Measurements from ENCODE around the gene STARD8. TPM values are rescaled to one million over a fixed set of nuclear protein-coding genes. Genes with fewer than 3 reads are reported as not detected.
"Not testable (repeated sequence)": the region's sequence is repeated elsewhere in the genome, so short reads cannot be mapped to it uniquely, and the experiment has no call there.

STARD8 gene
- total and polyA plus RNA-seq, 5 donors: 6.0 to 12.2 (median 10.2) TPM

GRCh38 chrX:68676335-68676734 lies 28.9 kb downstream of the STARD8 start:
- Histone ChIP-seq H3K27me3 (ENCODE audit: control insufficient read depth, insufficient read depth) (no peaks in the 10 kb centered on the region), H3K4me1 (ENCODE audit: control insufficient read depth, insufficient read depth, low read length) (peaks cover 2% of the 10 kb centered on the region), H3K27ac (ENCODE audit: low read length) (no peak overlapping the region), H3K9me3 (ENCODE audit: control insufficient read depth, low read length) (no peaks in the 10 kb centered on the region), H3K4me3 (ENCODE audit: low read length) (no peak overlapping the region)
- ATAC-seq (no peak), DNase-seq (no peak)
- WGBS: 60% methylated on average over 3 of the region's 3 CpGs
- intact Hi-C loops (cut with DNase I): no loop called here

DNA sequence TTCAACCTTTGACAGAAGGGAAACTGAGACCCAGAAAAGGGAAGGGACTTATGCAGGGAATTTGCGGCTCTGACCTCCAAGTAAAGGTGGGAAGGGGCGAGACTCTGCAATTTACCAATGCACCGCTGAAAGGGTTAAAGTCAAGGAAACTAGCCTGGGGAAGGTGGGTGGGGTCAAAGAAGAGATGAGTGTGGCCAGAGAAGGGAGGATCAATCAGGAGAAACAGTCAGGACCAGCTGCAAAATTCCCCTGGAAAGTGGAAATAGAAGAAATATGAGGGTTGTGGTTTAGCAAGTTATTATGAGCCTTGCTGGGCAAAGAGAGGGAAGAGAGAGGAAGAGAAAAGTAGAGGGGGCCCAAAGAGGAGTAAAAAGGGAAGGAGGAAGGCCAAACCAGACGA lies 30.5 kb downstream of the STARD8 start:
- ATAC-seq (no peak), DNase-seq (no peak)
- 74% methylated on average over 4 of the region's 4 CpGs for WGBS
- Histone ChIP-seq H3K4me1 (ENCODE audit: control insufficient read depth, insufficient read depth, low read length) (peaks cover 3% of the 10 kb centered on the region), H3K9me3 (ENCODE audit: control insufficient read depth, low read length) (no peaks in the 10 kb centered on the region), H3K4me3 (ENCODE audit: low read length) (no peak overlapping the region), H3K27me3 (ENCODE audit: control insufficient read depth, insufficient read depth) (no peaks in the 10 kb centered on the region), H3K27ac (ENCODE audit: low read length) (no peak overlapping the region)
- intact Hi-C loops (cut with DNase I): no loop called here

DNA sequence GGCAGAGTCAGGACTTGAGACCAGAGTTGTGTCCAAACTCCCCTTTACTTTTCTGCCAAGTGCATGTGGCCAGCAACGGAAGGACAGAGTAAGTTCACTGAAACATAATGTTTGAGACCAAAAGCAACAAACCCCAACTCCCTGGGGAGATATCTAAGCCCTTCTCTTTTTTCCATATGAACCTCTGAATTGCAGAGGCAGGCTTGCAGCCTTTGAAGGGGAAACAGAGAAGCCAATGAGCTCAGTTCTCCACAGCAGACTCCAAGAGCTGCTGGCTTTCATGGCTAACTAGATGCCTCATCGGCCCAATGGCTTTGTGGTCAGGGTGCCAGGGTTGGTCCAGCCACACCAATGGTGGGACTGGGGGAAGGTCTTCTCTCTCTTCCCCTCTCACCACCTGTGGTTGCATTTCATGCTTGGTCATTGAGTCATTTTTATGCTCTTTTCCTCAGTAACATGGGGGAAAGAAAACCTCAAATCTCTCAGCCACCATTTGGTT lies 34.0 kb downstream of the STARD8 start:
- Histone ChIP-seq H3K4me1 (ENCODE audit: control insufficient read depth, insufficient read depth, low read length) (peaks cover 7% of the 10 kb centered on the region), H3K27ac (ENCODE audit: low read length) (no peak overlapping the region), H3K4me3 (ENCODE audit: low read length) (no peak overlapping the region), H3K9me3 (ENCODE audit: control insufficient read depth, low read length) (no peaks in the 10 kb centered on the region), H3K27me3 (ENCODE audit: control insufficient read depth, insufficient read depth) (no peaks in the 10 kb centered on the region)
- DNase-seq (no peak), ATAC-seq (peak; percentile 60 to 66)
- 33% methylated on average over 2 of the region's 2 CpGs for WGBS
- intact Hi-C loops (cut with DNase I): no loop called here

- 84% methylated on average over 3 of the region's 3 CpGs for WGBS
- no peaks in the 10 kb centered on the region for H3K9me3 ChIP-seq (ENCODE audit: control insufficient read depth, low read length)
- no peaks in the 10 kb centered on the region for H3K27me3 ChIP-seq (ENCODE audit: control insufficient read depth, insufficient read depth)
- DNase-seq: no peak
- peaks cover 7% of the 10 kb centered on the region for H3K4me1 ChIP-seq (ENCODE audit: control insufficient read depth, insufficient read depth, low read length)
- no peak overlapping the region for H3K4me3 ChIP-seq (ENCODE audit: low read length)
- intact Hi-C loops (cut with DNase I): no loop called here
- no peak for ATAC-seq
- no peak overlapping the region for H3K27ac ChIP-seq (ENCODE audit: low read length)
Observed at GRCh38 chrX:68682790-68683189, 35.3 kb downstream of the STARD8 start.

GRCh38 chrX:68683580-68683979 lies 36.1 kb downstream of the STARD8 start:
- no peak for ATAC-seq
- intact Hi-C loops (cut with DNase I): no loop called here

GRCh38 chrX:68684291-68684918 lies 36.9 kb downstream of the STARD8 start:
- peak; percentile 81 to 90 (median 88) for DNase-seq
- peak; percentile 83 to 87 for ATAC-seq
- intact Hi-C loops (cut with DNase I): no loop called here
- Histone ChIP-seq H3K27ac (ENCODE audit: low read length) (peak overlapping the region; percentile 74), H3K9me3 (ENCODE audit: control insufficient read depth, low read length) (no peaks in the 10 kb centered on the region), H3K4me1 (ENCODE audit: control insufficient read depth, insufficient read depth, low read length) (peaks cover 7% of the 10 kb centered on the region), H3K4me3 (ENCODE audit: low read length) (no peak overlapping the region), H3K27me3 (ENCODE audit: control insufficient read depth, insufficient read depth) (no peaks in the 10 kb centered on the region)
- 29% methylated on average over 15 of the region's 15 CpGs for WGBS

More at GRCh38 chrX:68683580-68683979, 36.1 kb downstream of the STARD8 start:
- DNase-seq: no peak
- no peaks in the 10 kb centered on the region for H3K9me3 ChIP-seq (ENCODE audit: control insufficient read depth, low read length)
- no peak overlapping the region for H3K27ac ChIP-seq (ENCODE audit: low read length)
- H3K4me1 ChIP-seq (ENCODE audit: control insufficient read depth, insufficient read depth, low read length): peaks cover 7% of the 10 kb centered on the region
- no peaks in the 10 kb centered on the region for H3K27me3 ChIP-seq (ENCODE audit: control insufficient read depth, insufficient read depth)
- no peak overlapping the region for H3K4me3 ChIP-seq (ENCODE audit: low read length)
- WGBS: 85% methylated on average over 2 of the region's 2 CpGs

GRCh38 chrX:68684919-68685304 lies 37.4 kb downstream of the STARD8 start:
- peaks cover 7% of the 10 kb centered on the region for H3K4me1 ChIP-seq (ENCODE audit: control insufficient read depth, insufficient read depth, low read length)
- WGBS: 78% methylated on average over 2 of the region's 2 CpGs
- intact Hi-C loops (cut with DNase I): no loop called here
- H3K27me3 ChIP-seq (ENCODE audit: control insufficient read depth, insufficient read depth): no peaks in the 10 kb centered on the region
- H3K27ac ChIP-seq (ENCODE audit: low read length): no peak overlapping the region
- H3K4me3 ChIP-seq (ENCODE audit: low read length): no peak overlapping the region
- H3K9me3 ChIP-seq (ENCODE audit: control insufficient read depth, low read length): no peaks in the 10 kb centered on the region
- DNase-seq: no peak
- ATAC-seq: no peak

DNA sequence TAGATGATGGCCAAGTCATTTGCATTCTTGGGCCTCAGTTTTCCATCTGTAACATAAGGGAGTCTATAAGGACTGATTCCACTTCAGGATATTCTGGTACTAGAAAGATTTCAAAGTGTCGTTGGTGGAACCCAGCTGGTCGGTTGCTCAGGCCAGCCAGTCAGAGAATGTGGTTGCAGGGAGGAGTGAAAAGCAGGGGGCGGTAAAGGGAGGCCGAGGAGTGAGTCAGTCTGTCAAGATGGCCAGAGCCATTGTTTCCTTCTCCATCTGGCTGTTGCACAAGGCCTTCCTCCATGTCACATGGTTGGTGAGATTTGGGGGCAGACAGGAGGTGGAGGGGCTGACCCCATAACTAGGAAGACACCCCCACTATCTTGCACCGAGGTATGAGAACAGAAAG lies 38.2 kb downstream of the STARD8 start:
- DNase-seq (peak in 2 of 3 donors; percentile 62 to 64), ATAC-seq (peak; percentile 23 to 60)
- Histone ChIP-seq H3K4me3 (ENCODE audit: low read length) (no peak overlapping the region), H3K4me1 (ENCODE audit: control insufficient read depth, insufficient read depth, low read length) (peaks cover 7% of the 10 kb centered on the region), H3K9me3 (ENCODE audit: control insufficient read depth, low read length) (no peaks in the 10 kb centered on the region), H3K27me3 (ENCODE audit: control insufficient read depth, insufficient read depth) (no peaks in the 10 kb centered on the region), H3K27ac (ENCODE audit: low read length) (peak overlapping the region; percentile 9)
- 26% methylated on average over 5 of the region's 5 CpGs for WGBS
- intact Hi-C loops (cut with DNase I): no loop called here

GRCh38 chrX:68686097-68686977 lies 38.9 kb downstream of the STARD8 start:
- peak overlapping the region; percentile 9 for H3K27ac ChIP-seq (ENCODE audit: low read length)
- peak overlapping the region; percentile 20 for H3K4me3 ChIP-seq (ENCODE audit: low read length)
- peaks cover 7% of the 10 kb centered on the region for H3K4me1 ChIP-seq (ENCODE audit: control insufficient read depth, insufficient read depth, low read length)
- no peaks in the 10 kb centered on the region for H3K9me3 ChIP-seq (ENCODE audit: control insufficient read depth, low read length)
- 4% methylated on average over 53 of the region's 56 CpGs for WGBS
- intact Hi-C loops (cut with DNase I): no loop called here
- ATAC-seq: peak; percentile 74 to 75
- DNase-seq: peak; percentile 71 to 86 (median 85)
- H3K27me3 ChIP-seq (ENCODE audit: control insufficient read depth, insufficient read depth): no peaks in the 10 kb centered on the region

DNA sequence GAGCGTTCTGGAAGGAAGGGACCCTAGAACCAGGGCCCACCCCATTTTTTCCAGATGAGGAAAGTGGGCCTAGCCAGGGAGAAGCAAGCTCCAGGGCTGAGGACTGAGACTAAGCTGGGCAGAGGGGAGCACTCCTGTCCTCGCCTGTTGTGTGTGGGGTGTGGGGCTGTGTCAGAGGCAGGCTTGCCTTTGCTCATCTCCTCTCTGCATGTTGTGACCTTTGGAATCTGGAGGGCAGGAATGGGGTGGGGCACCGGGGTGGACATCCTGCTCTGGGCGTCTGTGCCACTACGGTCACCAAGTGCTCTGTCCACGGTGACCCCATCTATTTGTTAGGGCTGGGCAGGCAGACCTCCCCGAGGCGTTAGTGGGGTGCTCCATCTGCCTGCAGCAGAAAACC lies 41.5 kb downstream of the STARD8 start:
- H3K27me3 ChIP-seq (ENCODE audit: control insufficient read depth, insufficient read depth); H3K27ac ChIP-seq (ENCODE audit: low read length); H3K4me1 ChIP-seq (ENCODE audit: control insufficient read depth, insufficient read depth, low read length); intact Hi-C loops (cut with DNase I); H3K4me3 ChIP-seq (ENCODE audit: low read length); H3K9me3 ChIP-seq (ENCODE audit: control insufficient read depth, low read length); ATAC-seq; DNase-seq: not testable (repeated sequence)
- 53% methylated on average over 1 of the region's 8 CpGs for WGBS

GRCh38 chrX:68690936-68691501 lies 43.6 kb downstream of the STARD8 start:
- ATAC-seq (no peak), DNase-seq (no peak)
- Histone ChIP-seq H3K9me3 (ENCODE audit: control insufficient read depth, low read length) (no peaks in the 10 kb centered on the region), H3K4me1 (ENCODE audit: control insufficient read depth, insufficient read depth, low read length) (peaks cover under 1% of the 10 kb centered on the region), H3K27ac (ENCODE audit: low read length) (no peak overlapping the region), H3K4me3 (ENCODE audit: low read length) (no peak overlapping the region), H3K27me3 (ENCODE audit: control insufficient read depth, insufficient read depth) (no peaks in the 10 kb centered on the region)
- intact Hi-C loops (cut with DNase I): no loop called here
- WGBS: 92% methylated on average over 4 of the region's 4 CpGs

Measured in right cardiac atrium (tissue), 5 donors.